GM13977 (cell line): Measurements from ENCODE around the gene SHISAL2A.

Experiments used
- DNase-seq: peaks from one replicate; pipeline ENCODE4 v3.0.0; 2012; ENCODE audit warnings: low spot score
- in situ Hi-C: fragments of 300-500 bp; cut with MboI; formaldehyde crosslinking; loops from one replicate; pipeline ENCODE4 v1.12.0; 2022; ENCODE audit warnings: low sequenced_read_pairs, low pct_unique_long_range_greater_than_20kb, mixed read lengths, inconsistent platforms; ENCODE audit not compliant: unreplicated experiment
- TF ChIP-seq, protein P1 (sequence below): IDR thresholded peaks from 2 replicates; pipeline ENCODE4 v1.5.1; 2012; ENCODE audit warnings: mild to moderate bottlenecking, control low read depth; ENCODE audit not compliant: insufficient read depth; ENCODE audit errors: extremely low read depth, missing control alignments

The SHISAL2A gene

DNA sequence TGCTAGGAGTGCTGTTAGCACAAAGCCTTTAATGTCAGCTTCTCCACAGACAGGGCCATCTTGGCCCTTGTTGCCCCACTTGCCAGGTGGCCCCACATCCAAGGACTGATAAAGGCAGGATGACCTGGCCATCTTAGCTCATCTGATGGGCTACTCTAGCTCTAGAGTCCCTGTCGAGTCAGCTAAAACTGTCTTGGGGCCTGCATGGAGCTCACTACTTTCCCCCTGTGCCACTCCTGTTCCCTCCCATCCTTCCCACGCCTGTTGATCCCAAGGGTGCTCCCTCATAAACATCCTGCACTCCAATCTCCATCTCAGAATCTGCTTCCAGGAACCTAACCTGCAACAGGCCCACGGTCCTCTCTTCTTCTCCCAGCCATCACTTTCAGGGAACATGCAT, 31.4 kb upstream of the SHISAL2A start:
- TF ChIP-seq, protein P1, sequence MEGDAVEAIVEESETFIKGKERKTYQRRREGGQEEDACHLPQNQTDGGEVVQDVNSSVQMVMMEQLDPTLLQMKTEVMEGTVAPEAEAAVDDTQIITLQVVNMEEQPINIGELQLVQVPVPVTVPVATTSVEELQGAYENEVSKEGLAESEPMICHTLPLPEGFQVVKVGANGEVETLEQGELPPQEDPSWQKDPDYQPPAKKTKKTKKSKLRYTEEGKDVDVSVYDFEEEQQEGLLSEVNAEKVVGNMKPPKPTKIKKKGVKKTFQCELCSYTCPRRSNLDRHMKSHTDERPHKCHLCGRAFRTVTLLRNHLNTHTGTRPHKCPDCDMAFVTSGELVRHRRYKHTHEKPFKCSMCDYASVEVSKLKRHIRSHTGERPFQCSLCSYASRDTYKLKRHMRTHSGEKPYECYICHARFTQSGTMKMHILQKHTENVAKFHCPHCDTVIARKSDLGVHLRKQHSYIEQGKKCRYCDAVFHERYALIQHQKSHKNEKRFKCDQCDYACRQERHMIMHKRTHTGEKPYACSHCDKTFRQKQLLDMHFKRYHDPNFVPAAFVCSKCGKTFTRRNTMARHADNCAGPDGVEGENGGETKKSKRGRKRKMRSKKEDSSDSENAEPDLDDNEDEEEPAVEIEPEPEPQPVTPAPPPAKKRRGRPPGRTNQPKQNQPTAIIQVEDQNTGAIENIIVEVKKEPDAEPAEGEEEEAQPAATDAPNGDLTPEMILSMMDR, result no peak
- in situ Hi-C loops, result no loop called here
- peak; percentile 34 for DNase-seq

DNA sequence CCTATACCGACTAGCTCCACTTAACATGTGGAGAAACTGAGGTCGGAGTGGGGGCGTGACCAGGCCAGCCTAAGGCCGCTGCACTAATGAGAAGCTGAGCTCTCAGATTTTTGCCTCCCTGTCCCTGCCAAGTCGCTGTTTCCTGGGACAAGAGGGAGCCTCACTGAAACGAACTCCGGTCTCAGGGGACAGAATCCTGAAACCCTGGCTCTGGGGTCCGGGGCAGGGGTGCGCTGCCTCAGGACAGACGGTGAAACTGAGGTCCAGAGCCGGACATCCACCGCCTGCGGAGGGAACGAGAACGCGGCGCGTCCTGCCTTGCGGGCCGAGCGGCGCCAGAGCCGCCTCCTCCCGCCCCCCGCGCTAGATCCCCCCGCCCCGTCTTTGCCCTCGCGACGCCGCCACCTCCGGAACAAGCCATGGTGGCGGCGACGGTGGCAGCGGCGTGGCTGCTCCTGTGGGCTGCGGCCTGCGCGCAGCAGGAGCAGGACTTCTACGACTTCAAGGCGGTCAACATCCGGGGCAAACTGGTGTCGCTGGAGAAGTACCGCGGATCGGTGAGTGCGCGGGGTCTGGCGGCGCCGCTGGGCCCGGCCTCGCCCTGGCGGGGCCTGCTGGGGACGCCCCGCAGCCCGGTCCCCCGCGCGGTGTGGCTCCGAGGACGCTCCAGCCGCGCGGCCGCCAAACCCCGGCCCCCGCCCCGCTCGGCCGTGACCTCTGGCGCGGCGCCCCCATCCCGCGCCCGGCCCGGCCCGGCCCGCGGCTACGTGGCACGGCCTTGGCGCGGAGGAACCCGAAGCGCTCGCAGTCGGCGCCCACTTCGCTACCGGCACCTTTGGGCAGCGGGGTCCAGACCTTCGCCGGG, 30.7 kb upstream of the SHISAL2A start, which contains the start of gene GPX7:
TSS of gene GPX7 (plus strand) at position 381 of the 865 bp plus-strand sequence. CDS start at position 420, 39 bp downstream.
- in situ Hi-C loops, result no loop called here
- peak; percentile 71 for DNase-seq
- TF ChIP-seq, protein P1, result no peak

DNA sequence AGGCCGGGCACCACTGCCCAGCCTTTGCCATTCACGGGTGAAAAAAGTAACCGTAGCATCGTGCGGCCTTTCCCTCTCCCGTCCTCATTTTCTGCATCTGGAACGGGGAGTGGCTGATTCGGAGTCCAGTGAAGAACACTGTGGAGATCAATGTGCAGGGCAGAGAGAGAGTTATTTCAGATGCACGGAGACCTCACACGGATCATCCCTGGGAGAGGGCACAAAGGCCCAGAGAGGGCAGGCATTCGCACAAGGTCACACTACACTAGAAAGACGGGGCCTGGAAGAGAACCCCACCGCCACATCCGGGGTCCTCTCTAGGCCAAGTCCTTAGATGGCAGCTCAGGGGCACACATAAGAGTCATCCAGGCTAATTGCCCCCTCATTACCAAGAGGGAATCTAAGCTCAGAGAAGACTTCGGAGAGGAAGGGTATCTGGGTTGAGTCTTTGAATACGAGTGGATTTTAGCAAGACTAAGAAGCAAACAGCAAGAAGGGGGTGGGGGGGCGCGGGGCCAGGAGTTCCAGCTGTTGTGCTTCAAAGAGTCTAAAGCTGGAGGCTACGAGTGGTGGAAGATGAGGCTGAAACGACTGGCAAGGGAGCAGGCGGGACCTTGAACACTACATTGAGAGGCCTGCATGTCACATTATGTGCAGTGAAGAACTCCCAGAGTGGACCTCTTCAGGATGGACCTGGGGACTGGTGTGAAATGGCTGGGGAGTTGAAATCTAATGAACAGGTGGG, 29.9 kb upstream of the SHISAL2A start:
- in situ Hi-C loops, result no loop called here
- TF ChIP-seq, protein P1, result no peak
- peak; percentile 28 for DNase-seq

DNA sequence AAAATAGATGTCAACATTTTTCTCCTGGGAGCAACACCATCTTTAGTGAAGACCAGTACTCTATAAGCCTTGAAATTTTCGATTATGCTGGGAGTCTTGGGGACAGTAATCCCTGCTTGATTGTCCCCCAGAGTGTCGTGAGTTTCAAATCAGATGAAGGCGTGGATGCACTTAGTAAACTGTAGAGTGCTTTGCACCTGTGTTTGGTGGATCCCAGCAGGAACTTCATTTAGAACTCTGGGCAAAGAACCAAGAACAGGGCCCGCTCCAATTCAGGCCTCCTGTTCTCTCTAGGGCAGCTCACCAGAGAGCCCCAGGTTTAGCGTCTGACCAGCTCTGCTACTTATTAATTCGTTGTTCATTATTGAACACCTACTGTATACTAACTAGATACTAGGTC, 29.3 kb upstream of the SHISAL2A start:
- no peak for DNase-seq
- in situ Hi-C loops, result no loop called here
- TF ChIP-seq, protein P1, result no peak

DNA sequence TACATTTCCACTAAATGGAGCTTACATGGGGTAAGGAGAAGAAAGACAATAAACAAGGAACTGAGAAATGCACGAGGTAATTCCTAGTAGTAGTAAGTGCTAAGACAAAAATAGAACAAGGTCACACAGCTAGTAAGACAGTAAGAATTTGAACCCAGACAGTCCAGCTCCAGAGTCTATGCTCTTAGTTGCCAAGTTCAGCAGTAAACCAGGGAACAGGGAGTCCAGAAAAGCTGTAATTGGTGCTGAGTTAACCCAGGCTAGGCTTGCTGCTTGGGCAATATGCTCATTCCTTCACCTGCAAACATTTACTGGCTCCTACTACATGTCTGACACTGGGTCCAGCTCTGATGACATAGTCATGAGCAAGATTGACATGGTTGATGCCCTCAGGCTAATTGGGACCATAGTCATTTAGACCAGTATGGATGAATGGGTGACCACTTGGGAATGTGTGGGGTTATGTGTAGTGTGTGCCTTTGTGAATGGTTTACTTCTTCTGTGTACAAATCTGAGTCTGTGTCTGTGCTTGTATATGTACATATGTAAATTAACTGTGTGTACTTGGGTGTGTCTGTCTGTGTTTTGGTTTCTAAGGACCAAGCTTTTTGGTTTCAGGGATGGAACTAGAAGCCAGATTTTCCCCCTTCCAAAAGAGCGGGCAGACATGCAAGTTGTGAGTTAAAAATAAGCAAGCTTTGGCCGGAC, 28.8 kb upstream of the SHISAL2A start:
- TF ChIP-seq, protein P1, result no peak
- no peak for DNase-seq
- in situ Hi-C loops, result no loop called here

DNA sequence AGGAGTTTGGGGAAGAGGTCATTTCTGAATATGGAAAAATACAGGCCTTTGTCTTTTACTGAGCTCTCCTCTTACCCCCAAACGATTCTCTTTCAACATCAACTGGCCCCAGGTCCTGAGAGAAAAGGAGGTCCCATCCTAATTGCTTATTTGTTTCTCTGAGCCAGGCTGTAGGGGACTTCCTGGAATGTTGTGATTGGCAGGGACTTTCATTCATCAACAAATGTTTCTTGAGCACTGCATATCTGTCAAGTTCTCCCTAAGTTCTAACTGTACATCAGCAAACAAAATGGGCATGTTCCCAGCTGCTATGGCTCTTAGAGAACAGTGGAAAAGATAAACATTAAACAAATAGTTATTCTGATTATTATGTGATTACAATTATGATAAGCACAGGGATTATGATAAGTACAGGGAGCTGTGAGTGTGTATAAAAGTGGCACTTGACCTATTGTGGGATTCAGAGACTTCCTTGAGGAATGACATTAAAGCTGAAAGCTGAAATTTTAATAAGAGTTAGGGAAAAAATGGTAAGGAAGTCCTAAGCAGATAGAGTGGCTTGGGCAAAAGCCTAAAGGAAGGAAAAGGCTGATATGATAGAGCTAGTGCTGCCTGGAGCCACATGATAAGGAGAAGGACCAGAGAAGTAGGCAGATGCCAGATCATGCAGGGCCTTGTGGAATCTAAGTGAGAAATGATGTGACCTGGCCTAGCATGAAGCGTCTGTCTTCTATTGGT, 19.2 kb upstream of the SHISAL2A start:
- DNase-seq, result no peak
- in situ Hi-C loops, result no loop called here
- TF ChIP-seq, protein P1, result no peak
